22Rv1 (cell line): ENCODE results near the gene MIS12.

Experiments
- CTCF ChIP-seq: fragments of 450-650 bp; IDR thresholded peaks from 2 replicates; pipeline ENCODE4 v1.5.1; 2017; ENCODE audit warnings: mild to moderate bottlenecking
- ZFX ChIP-seq: fragments of 450-650 bp; IDR thresholded peaks from 2 replicates; pipeline ENCODE4 v1.6.1; 2017; ENCODE audit warnings: antibody characterized with exemption, borderline replicate concordance

GRCh38 chr17:5530265-5531084, 44.1 kb downstream of the MIS12 start:
- TF ChIP-seq CTCF (no peak), ZFX (no peak)
